22Rv1 (cell line): ENCODE measurements around the gene MRPL33.

Source experiments
- CTCF ChIP-seq: fragments of 450-650 bp; IDR thresholded peaks from 2 replicates; pipeline ENCODE4 v1.5.1; 2017; ENCODE audit warnings: mild to moderate bottlenecking
- ZFX ChIP-seq: fragments of 450-650 bp; IDR thresholded peaks from 2 replicates; pipeline ENCODE4 v1.6.1; 2017; ENCODE audit warnings: antibody characterized with exemption, borderline replicate concordance

- TF ChIP-seq CTCF: no peak
- no peak for TF ChIP-seq ZFX
These were observed 36.1 kb upstream of the MRPL33 start for GRCh38 chr2:27735263-27735904.
